PC-3 (cell line): ENCODE data around the gene APCDD1L. TPM values are rescaled to one million over a fixed set of nuclear protein-coding genes. Genes with fewer than 3 reads are reported as not detected.

Experiments used
- ATAC-seq: fragments of 200-7000 bp; cut with Tn5 transposase; 2 replicates; pipeline ENCODE4 v1.9.1; 2020; ENCODE audit warnings: mild to moderate bottlenecking, moderate library complexity
- BruUV-seq: library from RNA; stranded (reverse); fragments of 400-500 nt; replicated peaks from 2 replicates; lab custom pipeline; 2021; lab: Mats Ljungman, UMichigan
- CTCF ChIA-PET: fragments of 300-600 bp; sonication (Branson Sonifier 250); formaldehyde crosslinking; loops from one replicate; lab custom pipeline; 2022; ENCODE audit warnings: antibody characterized with exemption; lab: Charles Lee
- POLR2A ChIA-PET: fragments of 300-600 bp; sonication (Branson Sonifier 250); formaldehyde crosslinking; loops from one replicate; lab custom pipeline; 2022; ENCODE audit warnings: antibody characterized with exemption; ENCODE audit not compliant: unreplicated experiment; lab: Charles Lee
- DNase-seq: peaks from one replicate; pipeline ENCODE4 v3.0.0-alpha.2; 2015
- H2AFZ ChIP-seq: fragments of 300-600 bp; sonication (generic); 2 replicates; pipeline ENCODE4 v1.6.0; 2016; ENCODE audit warnings: antibody characterized with exemption, low read length
- H3F3A ChIP-seq: fragments of 300-600 bp; sonication (generic); one replicate; pipeline ENCODE4 v1.6.0; 2017; ENCODE audit warnings: antibody characterized with exemption, low read length, control low read depth, mild to moderate bottlenecking; ENCODE audit not compliant: unreplicated experiment
- H3K27ac ChIP-seq: fragments of 300-600 bp; sonication (generic); 2 replicates; pipeline ENCODE4 v1.5.1; 2016; ENCODE audit warnings: mild to moderate bottlenecking, low read length
- H3K27me3 ChIP-seq: fragments of 300-600 bp; sonication (generic); 2 replicates; pipeline ENCODE4 v1.6.1; 2016; ENCODE audit warnings: low read length, mixed read lengths
- H3K36me3 ChIP-seq: fragments of 300-600 bp; sonication (generic); 2 replicates; pipeline ENCODE4 v1.6.1; 2016; ENCODE audit warnings: low read depth, mixed run types, low read length, mixed read lengths
- H3K4me1 ChIP-seq: fragments of 300-600 bp; sonication (generic); 2 replicates; pipeline ENCODE4 v1.5.1; 2016; ENCODE audit warnings: low read length; ENCODE audit not compliant: insufficient read depth
- H3K4me2 ChIP-seq: fragments of 300-600 bp; sonication (generic); 2 replicates; pipeline ENCODE4 v1.6.0; 2016; ENCODE audit warnings: low read length
- H3K4me3 ChIP-seq: fragments of 300-600 bp; sonication (generic); 2 replicates; pipeline ENCODE4 v1.5.1; 2016; ENCODE audit warnings: mild to moderate bottlenecking, low read length, mixed read lengths
- H3K79me2 ChIP-seq: fragments of 300-600 bp; sonication (generic); 2 replicates; pipeline ENCODE4 v1.6.1; 2017; ENCODE audit warnings: low read length, mixed read lengths
- H3K9ac ChIP-seq: fragments of 300-600 bp; sonication (generic); 2 replicates; pipeline ENCODE4 v1.6.0; 2016; ENCODE audit warnings: mild to moderate bottlenecking, low read length
- H3K9me2 ChIP-seq: fragments of 300-600 bp; sonication (generic); replicated peaks from 2 replicates; pipeline ENCODE4 v1.6.1; 2016; ENCODE audit warnings: mixed run types, low read length, mixed read lengths
- H3K9me3 ChIP-seq: fragments of 300-600 bp; sonication (generic); 2 replicates; pipeline ENCODE4 v1.6.1; 2016; ENCODE audit warnings: low read length, mixed read lengths
- H4K20me1 ChIP-seq: fragments of 300-600 bp; sonication (generic); 2 replicates; pipeline ENCODE4 v1.6.1; 2016; ENCODE audit warnings: low read length, mixed read lengths
- EZH2 ChIP-seq: fragments of 300-600 bp; sonication (generic); IDR thresholded peaks from one replicate; pipeline ENCODE4 v1.6.1; 2017; ENCODE audit warnings: antibody characterized with exemption, mild to moderate bottlenecking, low read length; ENCODE audit not compliant: unreplicated experiment
- EZH2phosphoT487 ChIP-seq: fragments of 300-600 bp; sonication (generic); IDR thresholded peaks from 2 replicates; pipeline ENCODE4 v1.6.1; 2018; ENCODE audit warnings: mild to moderate bottlenecking, antibody characterized with exemption, low read length, borderline replicate concordance
- intact Hi-C: fragments of 100-400 bp; cut with micrococcal nuclease; formaldehyde crosslinking; loops from 2 replicates; pipeline ENCODE4 v1.9.0; 2023
- total RNA-seq: library from RNA; depleted of rRNA; stranded (reverse); fragments of >200 nt; gene quantifications from 2 replicates; pipeline ENCODE4 v1.2.3, GENCODE V29; 2014
- TF ChIP-seq, protein P1 (sequence below): fragments of 300-600 bp; sonication (generic); conservative IDR thresholded peaks from 2 replicates; pipeline ENCODE4 v1.5.1; 2017; ENCODE audit warnings: antibody characterized with exemption, low read depth, mild to moderate bottlenecking, low read length

The APCDD1L gene
- total RNA-seq, 1 experiment from 2014 or later, result 2.0 TPM

DNA sequence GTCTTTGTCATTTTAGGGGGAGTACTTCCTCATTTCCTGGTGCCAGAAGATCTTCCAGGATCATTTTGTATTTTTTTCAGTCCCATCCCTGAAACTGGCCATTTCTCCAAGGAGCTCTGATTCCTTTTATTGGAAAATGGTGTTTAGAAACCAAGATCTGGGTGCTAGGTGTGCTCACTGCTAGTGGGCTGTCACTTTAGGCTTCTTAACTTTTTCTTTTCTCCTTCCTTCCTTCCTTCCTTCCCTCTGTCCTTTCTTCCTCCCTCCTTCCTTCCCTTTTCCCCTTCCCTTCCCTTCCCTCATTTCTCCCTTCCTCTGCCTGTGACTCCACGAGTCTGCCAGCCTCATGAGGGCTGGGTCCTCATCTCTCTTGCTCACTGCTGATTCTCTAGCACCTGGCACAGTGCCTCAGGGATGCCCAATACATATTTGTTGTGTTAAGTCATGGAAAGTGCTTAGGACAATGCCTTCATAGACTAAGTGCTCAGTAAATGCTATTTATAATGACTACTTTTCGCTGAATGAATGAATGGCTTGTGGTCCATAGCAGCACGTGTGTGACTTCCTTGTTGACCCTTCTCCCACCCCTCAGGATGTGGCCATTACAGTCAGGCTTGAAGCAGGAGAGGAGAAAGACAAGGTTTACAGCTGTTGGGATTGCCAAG, 36.9 kb downstream of the APCDD1L start:
- Histone ChIP-seq H3K27me3 (no peaks in the 10 kb centered on the region), H4K20me1 (no peaks in the 10 kb centered on the region), H3K9ac (no peak overlapping the region), H3K27ac (no peak overlapping the region), H3K4me1 (peaks cover 5% of the 10 kb centered on the region), H3F3A (no peaks in the 10 kb centered on the region), H3K9me3 (0 out of 2 replicates have a peak, but pooled peaks cover 3% of the 10 kb centered on the region), H3K4me3 (no peak overlapping the region), H3K4me2 (no peak overlapping the region), H3K79me2 (no peaks in the 10 kb centered on the region), H3K9me2 (no peaks in the 10 kb centered on the region), H3K36me3 (no peaks in the 10 kb centered on the region), H2AFZ (no peak overlapping the region)
- TF ChIP-seq EZH2phosphoT487 (no peak), EZH2 (no peak)
- TF ChIP-seq, protein P1, sequence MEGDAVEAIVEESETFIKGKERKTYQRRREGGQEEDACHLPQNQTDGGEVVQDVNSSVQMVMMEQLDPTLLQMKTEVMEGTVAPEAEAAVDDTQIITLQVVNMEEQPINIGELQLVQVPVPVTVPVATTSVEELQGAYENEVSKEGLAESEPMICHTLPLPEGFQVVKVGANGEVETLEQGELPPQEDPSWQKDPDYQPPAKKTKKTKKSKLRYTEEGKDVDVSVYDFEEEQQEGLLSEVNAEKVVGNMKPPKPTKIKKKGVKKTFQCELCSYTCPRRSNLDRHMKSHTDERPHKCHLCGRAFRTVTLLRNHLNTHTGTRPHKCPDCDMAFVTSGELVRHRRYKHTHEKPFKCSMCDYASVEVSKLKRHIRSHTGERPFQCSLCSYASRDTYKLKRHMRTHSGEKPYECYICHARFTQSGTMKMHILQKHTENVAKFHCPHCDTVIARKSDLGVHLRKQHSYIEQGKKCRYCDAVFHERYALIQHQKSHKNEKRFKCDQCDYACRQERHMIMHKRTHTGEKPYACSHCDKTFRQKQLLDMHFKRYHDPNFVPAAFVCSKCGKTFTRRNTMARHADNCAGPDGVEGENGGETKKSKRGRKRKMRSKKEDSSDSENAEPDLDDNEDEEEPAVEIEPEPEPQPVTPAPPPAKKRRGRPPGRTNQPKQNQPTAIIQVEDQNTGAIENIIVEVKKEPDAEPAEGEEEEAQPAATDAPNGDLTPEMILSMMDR, result no peak
- CTCF ChIA-PET, result no interaction called here
- DNase-seq, result peak; percentile 42
- POLR2A ChIA-PET, result interaction anchor here (0.7 kb wide), 1 partner anchor 173 kb away, joined by 3 read pairs; the partner anchor contains the start of gene STX16
- intact Hi-C loops, result no loop called here
- BruUV-seq, result no TSS peak
- no peak for ATAC-seq

DNA sequence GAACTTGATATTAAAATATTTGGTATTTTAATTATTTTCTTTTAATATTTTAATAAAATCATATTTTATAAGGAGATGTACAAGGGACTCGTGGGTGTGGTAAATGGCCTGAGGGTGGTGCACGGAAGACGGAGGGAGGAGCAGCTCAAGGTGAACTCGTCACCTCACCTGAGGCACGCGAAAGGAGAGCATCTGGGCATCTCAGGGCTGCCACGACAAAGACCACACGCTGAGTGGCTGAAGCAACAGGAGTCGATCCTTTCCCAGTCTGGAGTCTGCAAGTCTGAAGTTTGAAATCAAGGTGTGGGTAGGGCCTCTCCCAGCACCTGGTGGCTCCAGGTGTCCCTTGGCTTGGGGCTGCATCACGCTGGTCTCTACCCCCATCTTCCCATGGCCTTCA, 39.7 kb downstream of the APCDD1L start:
- no peak overlapping the region for H3K9ac ChIP-seq
- no peak overlapping the region for H3K4me3 ChIP-seq
- no peaks in the 10 kb centered on the region for H4K20me1 ChIP-seq
- H3F3A ChIP-seq, result no peaks in the 10 kb centered on the region
- intact Hi-C loops, result no loop called here
- H3K27ac ChIP-seq, result no peak overlapping the region
- no peaks in the 10 kb centered on the region for H3K4me1 ChIP-seq
- DNase-seq (no peak), ATAC-seq (no peak)
- TF ChIP-seq, protein P1, result no peak
- no peak for TF ChIP-seq EZH2phosphoT487
- TF ChIP-seq EZH2, result no peak
- 0 out of 2 replicates have a peak, but pooled peaks cover 3% of the 10 kb centered on the region for H3K9me3 ChIP-seq
- no peaks in the 10 kb centered on the region for H3K36me3 ChIP-seq
- BruUV-seq, result no TSS peak
- H3K4me2 ChIP-seq, result no peak overlapping the region
- ChIA-PET CTCF (no interaction called here), POLR2A (no interaction called here)
- no peak overlapping the region for H2AFZ ChIP-seq
- H3K27me3 ChIP-seq, result no peaks in the 10 kb centered on the region
- H3K79me2 ChIP-seq, result no peaks in the 10 kb centered on the region
- H3K9me2 ChIP-seq, result no peaks in the 10 kb centered on the region
